Measurements from ENCODE around the gene HSH2D. TPM values are rescaled to one million over a fixed set of nuclear protein-coding genes. Genes with fewer than 3 reads are reported as not detected.
A peak's percentile ranks its signal among the peaks of the same experiment; 100 is the strongest.
"Not testable (repeated sequence)": the region's sequence is repeated elsewhere in the genome, so short reads cannot be mapped to it uniquely, and the experiment has no call there.

The HSH2D gene
- 10 to 100 TPM; 31.2 to 38.2 TPM for total RNA-seq

GRCh38 chr19:16143399-16144215 lies at the start of gene HSH2D:
Gene HSH2D, plus strand, starts transcription at chr19:16143685. Its CDS starts 5,066 bp downstream, at chr19:16148751.
- CTCF ChIA-PET: interaction anchor here (0.6 to 2.0 kb wide), 5 partner anchors 25 to 509 kb away, joined by 3 to 9 read pairs (median 4); no protein-coding TSS in a partner anchor
- Mint-ChIP-seq H3K27me3 (no peaks in the 10 kb centered on the region), H3K36me3 (ENCODE audit: low read depth) (peaks cover 7% of the 10 kb centered on the region), H3K4me1 (peaks cover 24% of the 10 kb centered on the region), H3K4me3 (peak within 1 kb of the TSS; percentile 94), H3K9me3 (ENCODE audit: low read depth) (peaks cover 2% of the 10 kb centered on the region), H3K27ac (peak within 1 kb of the TSS; percentile 93)
- peak; percentile 100 for ATAC-seq
- DNase-seq: peak; percentile 91
- POLR2A ChIA-PET: interaction anchor here (2.4 kb wide), 1 partner anchor 10 kb away, joined by 6 read pairs; no protein-coding TSS in a partner anchor
- intact Hi-C loops (cut with DNase I, micrococcal nuclease): loop anchor here in 1 of 2 experiments (1.0 kb wide), 2 partner anchors 24 to 42 kb away; partner anchors contain the start of gene FAM32A

GRCh38 chr19:16094360-16095070 lies 49.0 kb upstream of the HSH2D start:
- Mint-ChIP-seq H3K9me3 (ENCODE audit: low read depth) (no peaks in the 10 kb centered on the region), H3K36me3 (ENCODE audit: low read depth) (peaks cover 83% of the 10 kb centered on the region), H3K4me3 (peak overlapping the region; percentile 10), H3K4me1 (peaks cover 32% of the 10 kb centered on the region), H3K27me3 (no peaks in the 10 kb centered on the region), H3K27ac (peak overlapping the region; percentile 87)
- DNase-seq (no peak), ATAC-seq (no peak)
- intact Hi-C loops (cut with DNase I, micrococcal nuclease): loop anchor here in 1 of 2 experiments (2.0 kb wide), 1 partner anchor 16 kb away; the partner anchor contains the start of gene RAB8A
- ChIA-PET POLR2A (interaction anchor here (0.6 to 1.7 kb wide), 8 partner anchors 9 to 1424 kb away, joined by 3 to 10 read pairs (median 4); partner anchors contain the start of gene FAM32A), CTCF (interaction anchor here (0.6 to 2.4 kb wide), 9 partner anchors 8 to 88 kb away, joined by 3 to 17 read pairs (median 4); no protein-coding TSS in a partner anchor)

- Mint-ChIP-seq H3K27ac (peak overlapping the region; percentile 87), H3K9me3 (ENCODE audit: low read depth) (no peaks in the 10 kb centered on the region), H3K4me3 (peak overlapping the region; percentile 10), H3K4me1 (peaks cover 32% of the 10 kb centered on the region), H3K36me3 (ENCODE audit: low read depth) (peaks cover 85% of the 10 kb centered on the region), H3K27me3 (no peaks in the 10 kb centered on the region)
- intact Hi-C loops (cut with DNase I, micrococcal nuclease): loop anchor here in 1 of 2 experiments (2.0 kb wide), 1 partner anchor 16 kb away; the partner anchor contains the start of gene RAB8A
- peak; percentile 57 for DNase-seq
- CTCF ChIA-PET: interaction anchor here (0.6 to 2.4 kb wide), 11 partner anchors 9 to 87 kb away, joined by 3 to 17 read pairs (median 3); no protein-coding TSS in a partner anchor
- POLR2A ChIA-PET: interaction anchor here (0.6 to 1.7 kb wide), 7 partner anchors 9 to 1424 kb away, joined by 3 to 10 read pairs (median 4); partner anchors contain the start of gene FAM32A
- ATAC-seq: peak; percentile 77
These were observed 48.4 kb upstream of the HSH2D start for GRCh38 chr19:16095071-16095571.

GRCh38 chr19:16096280-16096855 lies 47.1 kb upstream of the HSH2D start:
- peaks cover 32% of the 10 kb centered on the region for H3K4me1 Mint-ChIP-seq
- H3K36me3 Mint-ChIP-seq (ENCODE audit: low read depth): peaks cover 88% of the 10 kb centered on the region
- peak overlapping the region; percentile 61 for H3K27ac Mint-ChIP-seq
- ATAC-seq (no peak), DNase-seq (no peak)
- H3K4me3 Mint-ChIP-seq: no peak overlapping the region
- ChIA-PET POLR2A (interaction anchor here (1.7 kb wide), 1 partner anchor 14 kb away, joined by 5 read pairs; no protein-coding TSS in a partner anchor), CTCF (interaction anchor here (0.5 to 2.4 kb wide), 4 partner anchors 10 to 55 kb away, joined by 3 to 17 read pairs (median 5); no protein-coding TSS in a partner anchor)
- intact Hi-C loops (cut with DNase I, micrococcal nuclease): no loop called here
- no peaks in the 10 kb centered on the region for H3K27me3 Mint-ChIP-seq
- H3K9me3 Mint-ChIP-seq (ENCODE audit: low read depth): no peaks in the 10 kb centered on the region

DNA sequence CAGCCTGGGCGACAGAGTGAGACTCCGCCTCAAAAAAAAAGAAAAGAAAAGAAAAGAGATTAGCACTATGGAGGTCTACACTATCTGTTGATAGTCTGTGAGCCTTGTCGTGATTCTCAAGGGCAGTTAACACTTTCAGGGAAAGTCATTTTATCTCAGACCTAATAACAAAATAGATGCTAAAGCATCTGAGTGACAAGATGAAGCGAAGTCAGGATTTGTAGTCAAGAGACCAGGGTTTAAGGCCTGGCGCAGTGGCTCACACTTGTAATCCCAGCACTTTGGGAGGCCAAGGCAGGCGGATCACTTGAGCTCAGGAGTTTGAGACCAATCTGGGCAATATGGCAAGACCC lies 45.1 kb upstream of the HSH2D start:
- ATAC-seq (no peak), DNase-seq (no peak)
- Mint-ChIP-seq H3K36me3 (ENCODE audit: low read depth) (peaks cover 83% of the 10 kb centered on the region), H3K9me3 (ENCODE audit: low read depth) (no peaks in the 10 kb centered on the region), H3K27me3 (no peaks in the 10 kb centered on the region), H3K4me3 (no peak overlapping the region), H3K4me1 (peaks cover 30% of the 10 kb centered on the region), H3K27ac (no peak overlapping the region)
- POLR2A ChIA-PET: interaction anchor here (0.8 kb wide), 1 partner anchor 12 kb away, joined by 5 read pairs; no protein-coding TSS in a partner anchor
- intact Hi-C loops (cut with DNase I, micrococcal nuclease): no loop called here
- CTCF ChIA-PET: interaction anchor here (0.7 to 1.1 kb wide), 2 partner anchors 9 to 36 kb away, joined by 3 read pairs; no protein-coding TSS in a partner anchor

DNA sequence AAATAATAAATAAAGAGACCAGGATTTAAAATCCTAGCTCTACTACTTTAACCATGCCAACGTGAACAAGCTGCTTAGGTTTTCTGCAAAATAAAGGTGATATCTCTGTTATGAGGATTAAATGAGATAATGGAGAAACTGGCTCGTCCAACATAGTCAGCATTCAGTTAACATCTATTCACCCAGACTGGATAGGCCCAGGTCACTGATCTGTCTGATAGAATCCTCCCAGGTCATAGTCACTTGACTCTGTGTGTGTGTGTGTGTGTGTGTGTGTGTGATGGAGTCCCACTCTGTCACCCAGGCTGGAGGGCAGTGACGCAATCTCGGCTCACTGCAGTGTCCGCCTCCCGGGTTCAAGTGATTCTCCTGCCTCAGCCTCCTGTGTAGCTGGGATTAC lies 44.7 kb upstream of the HSH2D start:
- no peaks in the 10 kb centered on the region for H3K9me3 Mint-ChIP-seq (ENCODE audit: low read depth)
- ChIA-PET CTCF (interaction anchor here (0.7 to 1.6 kb wide), 4 partner anchors 10 to 36 kb away, joined by 3 to 5 read pairs (median 4); partner anchors contain the start of gene RAB8A), POLR2A (interaction anchor here (0.8 kb wide), 1 partner anchor 11 kb away, joined by 5 read pairs; no protein-coding TSS in a partner anchor)
- DNase-seq (no peak), ATAC-seq (no peak)
- H3K4me3 Mint-ChIP-seq: no peak overlapping the region
- peaks cover 79% of the 10 kb centered on the region for H3K36me3 Mint-ChIP-seq (ENCODE audit: low read depth)
- H3K27me3 Mint-ChIP-seq: no peaks in the 10 kb centered on the region
- no peak overlapping the region for H3K27ac Mint-ChIP-seq
- intact Hi-C loops (cut with DNase I, micrococcal nuclease): no loop called here
- peaks cover 27% of the 10 kb centered on the region for H3K4me1 Mint-ChIP-seq

GRCh38 chr19:16099314-16099965 lies 44.0 kb upstream of the HSH2D start:
- H3K9me3 Mint-ChIP-seq (ENCODE audit: low read depth); POLR2A ChIA-PET; H3K27me3 Mint-ChIP-seq; intact Hi-C loops (cut with DNase I, micrococcal nuclease); ATAC-seq; DNase-seq; H3K4me3 Mint-ChIP-seq: not testable (repeated sequence)
- Mint-ChIP-seq H3K27ac (peak overlapping the region; percentile 13), H3K4me1 (peaks cover 24% of the 10 kb centered on the region), H3K36me3 (ENCODE audit: low read depth) (peaks cover 74% of the 10 kb centered on the region)
- CTCF ChIA-PET: interaction anchor here (0.7 to 1.6 kb wide), 5 partner anchors 9 to 58 kb away, joined by 3 to 5 read pairs (median 4); partner anchors contain the start of gene RAB8A

DNA sequence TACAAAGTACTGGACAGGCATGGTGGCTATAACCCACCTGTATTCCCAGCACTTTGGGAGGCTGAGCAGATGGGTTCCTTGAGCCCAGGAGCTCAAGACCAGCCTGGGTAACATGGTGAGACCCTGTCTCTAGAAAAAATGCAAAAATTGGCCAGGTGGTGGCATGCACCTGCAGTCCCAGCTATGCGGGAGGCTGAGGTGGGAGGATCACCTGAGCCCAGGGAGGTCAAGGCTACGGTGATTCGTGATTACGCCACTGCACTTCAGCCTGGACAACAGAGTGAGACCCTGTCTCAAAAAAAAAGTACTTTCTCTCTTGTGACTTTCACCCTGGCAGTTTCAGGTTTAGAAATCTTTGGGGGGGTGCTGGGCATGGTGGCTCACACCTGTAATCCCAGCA lies 43.0 kb upstream of the HSH2D start:
- Mint-ChIP-seq H3K36me3 (ENCODE audit: low read depth) (peaks cover 63% of the 10 kb centered on the region), H3K27me3 (no peaks in the 10 kb centered on the region), H3K27ac (no peak overlapping the region), H3K4me1 (peaks cover 13% of the 10 kb centered on the region), H3K9me3 (ENCODE audit: low read depth) (no peaks in the 10 kb centered on the region), H3K4me3 (no peak overlapping the region)
- no peak for ATAC-seq
- ChIA-PET CTCF (interaction anchor here (1.0 kb wide), 1 partner anchor 59 kb away, joined by 4 read pairs; no protein-coding TSS in a partner anchor), POLR2A (no interaction called here)
- DNase-seq: no peak
- intact Hi-C loops (cut with DNase I, micrococcal nuclease): no loop called here

DNA sequence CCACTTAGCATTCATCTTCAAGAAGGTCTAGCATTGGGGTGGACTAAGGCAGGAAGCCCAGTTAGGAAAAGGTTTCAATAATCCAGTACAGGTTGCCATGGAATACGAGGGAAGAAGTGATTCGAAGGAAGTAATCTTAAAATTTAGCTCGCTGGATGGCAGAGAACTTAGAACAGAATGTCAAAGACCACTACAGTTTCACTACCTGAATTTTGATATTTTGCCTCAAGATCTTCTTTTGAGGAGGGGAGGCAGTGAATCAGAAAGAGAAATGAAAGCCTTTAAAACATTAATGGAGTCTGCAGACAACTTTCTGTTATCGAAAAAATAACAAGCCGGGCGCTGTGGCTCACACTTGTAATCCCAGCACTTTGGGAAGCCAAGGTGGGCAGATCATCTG lies 38.8 kb upstream of the HSH2D start:
- H3K9me3 Mint-ChIP-seq (ENCODE audit: low read depth): no peaks in the 10 kb centered on the region
- DNase-seq (no peak), ATAC-seq (no peak)
- peak overlapping the region; percentile 35 for H3K27ac Mint-ChIP-seq
- intact Hi-C loops (cut with DNase I, micrococcal nuclease): no loop called here
- no peak overlapping the region for H3K4me3 Mint-ChIP-seq
- ChIA-PET CTCF (interaction anchor here (0.7 to 1.4 kb wide), 2 partner anchors 63 to 1231 kb away, joined by 3 to 5 read pairs; no protein-coding TSS in a partner anchor), POLR2A (interaction anchor here (0.6 kb wide), 1 partner anchor 19 kb away, joined by 5 read pairs; no protein-coding TSS in a partner anchor)
- H3K36me3 Mint-ChIP-seq (ENCODE audit: low read depth): peaks cover 26% of the 10 kb centered on the region
- no peaks in the 10 kb centered on the region for H3K27me3 Mint-ChIP-seq
- no peaks in the 10 kb centered on the region for H3K4me1 Mint-ChIP-seq

GRCh38 chr19:16106121-16106520 lies 37.4 kb upstream of the HSH2D start:
- ATAC-seq: peak; percentile 52
- DNase-seq: no peak
- no peak overlapping the region for H3K4me3 Mint-ChIP-seq
- ChIA-PET CTCF (interaction anchor here (1.3 kb wide), 1 partner anchor 11 kb away, joined by 7 read pairs; no protein-coding TSS in a partner anchor), POLR2A (interaction anchor here (0.7 kb wide), 1 partner anchor 235 kb away, joined by 3 read pairs; no protein-coding TSS in a partner anchor)
- H3K36me3 Mint-ChIP-seq (ENCODE audit: low read depth): peaks cover 16% of the 10 kb centered on the region
- H3K9me3 Mint-ChIP-seq (ENCODE audit: low read depth): no peaks in the 10 kb centered on the region
- intact Hi-C loops (cut with DNase I, micrococcal nuclease): no loop called here
- peak overlapping the region; percentile 44 for H3K27ac Mint-ChIP-seq
- peaks cover 4% of the 10 kb centered on the region for H3K4me1 Mint-ChIP-seq
- H3K27me3 Mint-ChIP-seq: no peaks in the 10 kb centered on the region
